Measurements from ENCODE around the gene SNX6.
"Not testable (repeated sequence)": the region's sequence is repeated elsewhere in the genome, so short reads cannot be mapped to it uniquely, and the experiment has no call there.

Gene SNX6

DNA sequence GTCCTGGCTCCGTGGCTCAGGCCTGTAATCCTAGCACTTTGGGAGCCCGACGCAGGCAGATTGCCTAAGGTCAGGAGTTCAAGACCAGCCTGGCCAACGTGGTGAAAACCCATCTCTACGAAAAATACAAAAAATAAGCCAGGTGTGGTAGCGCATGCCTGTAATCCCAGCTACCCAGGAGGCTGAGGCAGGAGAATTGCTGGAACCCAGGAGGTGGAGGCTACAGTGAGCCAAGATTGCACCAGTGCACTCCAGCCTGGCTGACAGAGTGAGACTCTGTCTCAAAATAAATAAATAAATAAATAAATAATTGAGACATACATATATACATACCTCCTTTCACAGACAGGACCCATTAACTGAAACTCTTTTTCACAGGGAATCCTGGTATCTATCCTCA lies 91.9 kb downstream of the SNX6 start:
- H3K9me3 ChIP-seq (ENCODE audit: control insufficient read depth, insufficient read depth, low read length); H3K9ac ChIP-seq (ENCODE audit: low read depth, low read length); H3K4me1 ChIP-seq (ENCODE audit: control insufficient read depth, insufficient read depth, low read length); H3K4me3 ChIP-seq (ENCODE audit: low read depth, low read length); H3K36me3 ChIP-seq (ENCODE audit: control insufficient read depth, insufficient read depth, low read length); H3K27me3 ChIP-seq (ENCODE audit: control insufficient read depth, insufficient read depth, low read length): not testable (repeated sequence)

DNA sequence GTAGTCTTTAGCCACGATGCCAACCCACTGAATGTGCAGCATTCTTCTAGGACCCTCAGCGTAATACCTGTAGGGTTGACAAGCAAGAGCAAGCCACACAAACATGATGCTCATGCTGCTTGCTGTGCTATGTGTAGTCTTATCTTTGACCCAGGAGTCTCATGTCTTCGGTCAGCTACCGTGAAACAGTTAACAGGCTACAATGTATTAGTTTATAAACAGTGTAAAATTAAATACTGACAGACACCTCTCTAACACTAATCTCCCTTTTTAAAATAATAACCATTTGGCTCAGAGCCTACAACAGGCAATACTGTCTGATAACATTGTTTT lies 92.3 kb downstream of the SNX6 start:
- H3K36me3 ChIP-seq (ENCODE audit: control insufficient read depth, insufficient read depth, low read length), result no peaks in the 10 kb centered on the region
- H3K9ac ChIP-seq (ENCODE audit: low read depth, low read length), result no peak overlapping the region
- no peaks in the 10 kb centered on the region for H3K4me1 ChIP-seq (ENCODE audit: control insufficient read depth, insufficient read depth, low read length)
- no peaks in the 10 kb centered on the region for H3K9me3 ChIP-seq (ENCODE audit: control insufficient read depth, insufficient read depth, low read length)
- no peaks in the 10 kb centered on the region for H3K27me3 ChIP-seq (ENCODE audit: control insufficient read depth, insufficient read depth, low read length)
- no peak overlapping the region for H3K4me3 ChIP-seq (ENCODE audit: low read depth, low read length)

DNA sequence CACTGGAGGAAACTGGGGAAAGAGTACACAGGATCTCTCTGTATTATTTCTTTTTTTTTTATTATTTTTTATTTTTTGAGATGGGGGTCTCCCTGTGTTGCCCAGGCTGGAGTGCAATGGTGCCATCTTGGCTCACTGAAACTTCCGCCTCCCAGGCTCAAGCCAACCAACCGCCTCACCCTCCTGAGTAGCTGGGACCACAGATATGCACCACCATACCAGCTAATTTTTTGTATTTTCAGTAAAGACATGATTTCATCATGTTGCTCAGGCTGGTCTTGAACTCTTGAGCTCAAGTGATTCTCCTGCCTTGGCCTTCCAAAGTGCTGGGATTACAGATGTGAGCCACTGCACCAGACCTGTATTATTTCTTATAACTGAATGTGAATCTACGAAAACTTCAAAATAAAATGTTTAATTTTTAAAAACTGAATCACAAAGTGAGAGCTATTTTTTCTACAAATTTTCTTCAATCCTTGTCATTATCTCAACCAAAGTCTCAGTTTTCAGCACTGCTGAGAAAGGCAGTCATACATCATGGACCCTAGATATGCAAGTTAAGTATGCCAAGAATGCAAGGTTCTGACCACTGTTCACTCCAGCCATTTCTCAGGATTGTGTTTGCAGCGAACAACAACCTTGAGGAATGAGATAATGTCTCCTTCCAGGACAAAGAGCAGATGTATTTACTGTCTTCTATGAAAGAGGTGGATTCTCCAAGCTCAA lies 92.8 kb downstream of the SNX6 start:
- no peaks in the 10 kb centered on the region for H3K36me3 ChIP-seq (ENCODE audit: control insufficient read depth, insufficient read depth, low read length)

DNA sequence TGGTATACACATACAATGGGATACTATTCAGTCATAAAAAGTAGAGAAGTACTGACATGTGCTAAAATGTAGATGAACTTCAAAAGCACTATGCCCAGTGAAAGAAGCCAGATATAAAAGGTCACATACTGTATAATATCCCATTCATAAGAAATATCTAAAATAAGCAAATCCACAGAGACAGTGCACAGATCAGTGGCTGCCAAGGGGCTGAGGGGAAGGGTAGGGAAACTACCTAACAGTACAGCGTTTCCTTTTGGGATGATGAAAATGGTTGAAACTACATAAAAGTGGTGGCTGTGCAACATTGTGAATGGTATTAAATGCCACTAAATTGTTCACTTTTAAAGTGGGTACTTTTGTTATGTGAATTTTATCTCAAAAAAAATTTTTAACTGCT lies 102.4 kb downstream of the SNX6 start:
- H3K4me1 ChIP-seq (ENCODE audit: control insufficient read depth, insufficient read depth, low read length), result no peaks in the 10 kb centered on the region
- H3K4me3 ChIP-seq (ENCODE audit: low read depth, low read length), result no peak overlapping the region
- no peaks in the 10 kb centered on the region for H3K27me3 ChIP-seq (ENCODE audit: control insufficient read depth, insufficient read depth, low read length)
- peaks cover 32% of the 10 kb centered on the region for H3K36me3 ChIP-seq (ENCODE audit: control insufficient read depth, insufficient read depth, low read length)
- no peaks in the 10 kb centered on the region for H3K9me3 ChIP-seq (ENCODE audit: control insufficient read depth, insufficient read depth, low read length)
- no peak overlapping the region for H3K9ac ChIP-seq (ENCODE audit: low read depth, low read length)

More for the DNA sequence above, 92.8 kb downstream of the SNX6 start:
- H3K9me3 ChIP-seq (ENCODE audit: control insufficient read depth, insufficient read depth, low read length), result no peaks in the 10 kb centered on the region
- H3K27me3 ChIP-seq (ENCODE audit: control insufficient read depth, insufficient read depth, low read length), result no peaks in the 10 kb centered on the region
- no peak overlapping the region for H3K4me3 ChIP-seq (ENCODE audit: low read depth, low read length)
- no peaks in the 10 kb centered on the region for H3K4me1 ChIP-seq (ENCODE audit: control insufficient read depth, insufficient read depth, low read length)
- H3K9ac ChIP-seq (ENCODE audit: low read depth, low read length), result no peak overlapping the region

DNA sequence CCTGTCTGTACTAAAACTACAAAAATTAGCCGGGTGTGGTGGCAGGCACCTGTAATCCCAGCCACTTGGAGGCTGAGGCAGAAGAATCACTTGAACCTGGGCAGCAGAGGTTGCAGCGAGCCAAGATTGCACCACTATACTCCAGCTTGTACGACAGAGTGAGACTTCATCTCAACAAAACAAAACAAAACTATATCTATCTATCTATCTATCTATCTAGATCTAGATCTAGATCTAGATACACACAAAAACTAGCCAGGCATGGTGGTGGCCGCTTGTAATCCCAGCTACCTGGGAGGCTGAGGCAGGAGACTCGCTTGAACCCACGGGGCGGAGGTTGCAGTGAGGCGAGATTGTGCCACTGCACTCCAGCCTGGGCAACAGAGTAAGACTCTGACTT lies 105.7 kb downstream of the SNX6 start:
- peaks cover 32% of the 10 kb centered on the region for H3K36me3 ChIP-seq (ENCODE audit: control insufficient read depth, insufficient read depth, low read length)
- H3K4me1 ChIP-seq (ENCODE audit: control insufficient read depth, insufficient read depth, low read length); H3K9ac ChIP-seq (ENCODE audit: low read depth, low read length); H3K27me3 ChIP-seq (ENCODE audit: control insufficient read depth, insufficient read depth, low read length); H3K9me3 ChIP-seq (ENCODE audit: control insufficient read depth, insufficient read depth, low read length); H3K4me3 ChIP-seq (ENCODE audit: low read depth, low read length): not testable (repeated sequence)

DNA sequence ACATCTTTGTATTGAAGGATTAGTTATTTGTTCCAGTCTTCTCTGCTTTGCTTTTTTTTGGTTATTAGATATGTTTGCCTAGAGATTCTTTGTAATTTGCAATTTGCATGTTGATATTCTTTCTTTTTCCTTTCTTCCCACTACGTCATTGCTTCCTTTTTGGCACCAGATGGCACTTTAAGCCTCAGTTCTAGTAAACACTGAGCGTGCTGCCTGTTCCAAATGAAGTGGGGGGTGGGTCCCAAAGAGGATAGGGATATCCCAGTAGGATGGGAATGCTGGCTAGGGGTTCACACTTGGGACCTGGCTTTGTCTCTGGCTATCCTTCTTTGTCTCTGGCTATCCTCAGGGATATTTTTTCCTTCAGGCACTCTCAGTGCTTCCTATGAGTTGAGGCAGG lies 107.5 kb downstream of the SNX6 start:
- no peak overlapping the region for H3K9ac ChIP-seq (ENCODE audit: low read depth, low read length)
- no peaks in the 10 kb centered on the region for H3K27me3 ChIP-seq (ENCODE audit: control insufficient read depth, insufficient read depth, low read length)
- H3K4me1 ChIP-seq (ENCODE audit: control insufficient read depth, insufficient read depth, low read length), result no peaks in the 10 kb centered on the region
- peaks cover 27% of the 10 kb centered on the region for H3K36me3 ChIP-seq (ENCODE audit: control insufficient read depth, insufficient read depth, low read length)
- H3K4me3 ChIP-seq (ENCODE audit: low read depth, low read length), result no peak overlapping the region
- no peaks in the 10 kb centered on the region for H3K9me3 ChIP-seq (ENCODE audit: control insufficient read depth, insufficient read depth, low read length)

DNA sequence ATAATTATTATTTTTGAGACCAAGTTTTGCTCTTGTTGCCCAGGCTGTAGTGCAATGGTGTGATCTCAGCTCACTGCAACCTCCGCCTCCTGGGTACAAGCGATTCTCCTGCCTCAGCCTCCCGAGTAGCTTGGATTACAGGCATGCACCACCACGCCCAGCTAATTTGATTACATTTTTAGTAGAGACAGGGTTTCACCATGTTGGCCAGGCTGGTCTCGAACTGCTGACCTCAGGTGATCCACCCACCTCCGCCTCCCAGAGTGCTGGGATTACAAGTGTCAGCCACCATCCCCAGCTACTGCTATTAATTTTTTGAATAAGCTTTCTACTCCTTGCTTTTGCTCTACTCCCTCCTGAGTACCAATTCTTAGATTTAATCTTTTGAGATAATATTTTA lies 108.9 kb downstream of the SNX6 start:
- not testable (repeated sequence) for H3K4me1 ChIP-seq (ENCODE audit: control insufficient read depth, insufficient read depth, low read length); H3K4me3 ChIP-seq (ENCODE audit: low read depth, low read length); H3K9me3 ChIP-seq (ENCODE audit: control insufficient read depth, insufficient read depth, low read length); H3K9ac ChIP-seq (ENCODE audit: low read depth, low read length); H3K27me3 ChIP-seq (ENCODE audit: control insufficient read depth, insufficient read depth, low read length)
- H3K36me3 ChIP-seq (ENCODE audit: control insufficient read depth, insufficient read depth, low read length), result peaks cover 17% of the 10 kb centered on the region

DNA sequence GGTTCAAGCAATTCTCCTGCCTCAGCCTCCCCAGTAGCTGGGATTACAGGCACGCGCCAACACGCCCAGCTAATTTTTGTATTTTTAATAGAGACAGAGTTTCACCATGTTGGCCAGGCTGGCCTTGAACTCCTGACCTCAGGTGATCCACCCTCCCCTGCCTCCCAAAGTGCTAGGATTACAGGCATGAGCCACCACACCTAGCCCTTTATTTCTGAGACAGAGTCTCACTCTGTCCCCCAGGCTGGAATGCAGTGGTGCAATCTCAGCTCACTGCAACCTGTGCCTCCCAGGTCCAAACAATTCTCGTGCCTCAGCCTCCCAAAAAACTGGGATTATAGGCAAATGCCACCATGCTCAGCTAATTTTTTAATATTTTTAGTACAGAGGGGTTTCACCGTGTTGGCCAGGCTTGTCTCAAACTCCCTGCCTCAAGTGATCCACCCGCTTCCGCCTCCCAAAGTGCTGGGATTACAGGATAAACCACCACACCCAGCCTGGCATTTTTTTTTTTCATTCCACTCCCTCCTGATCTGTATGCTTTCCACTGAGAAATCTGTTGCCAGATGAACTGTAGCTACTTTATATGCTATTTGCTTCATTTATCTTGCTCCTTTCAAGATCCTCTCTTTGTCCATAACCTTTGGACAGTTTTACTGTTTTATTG lies 109.5 kb downstream of the SNX6 start:
- H3K4me1 ChIP-seq (ENCODE audit: control insufficient read depth, insufficient read depth, low read length); H3K9ac ChIP-seq (ENCODE audit: low read depth, low read length): not testable (repeated sequence)
- peaks cover 17% of the 10 kb centered on the region for H3K36me3 ChIP-seq (ENCODE audit: control insufficient read depth, insufficient read depth, low read length)

More for the DNA sequence above, 109.5 kb downstream of the SNX6 start:
- H3K27me3 ChIP-seq (ENCODE audit: control insufficient read depth, insufficient read depth, low read length); H3K9me3 ChIP-seq (ENCODE audit: control insufficient read depth, insufficient read depth, low read length); H3K4me3 ChIP-seq (ENCODE audit: low read depth, low read length): not testable (repeated sequence)

Measured in iPS-15b (cell line).